Stimulated activated naive B cell treated with anti-CD40 and anti-IgM and Interleukin-4, amounts not matched to agents 10 μg/mL and 1 μg/mL and 100 μg/mL, for 72 hours (primary cell): ENCODE measurements around the gene PGAP1.

Experiments used
- ATAC-seq, 2 donors: fragments of 150-1000 bp; cut with Tn5 transposase; replicated peaks; 2 replicates each; pipeline ENCODE4 v1.10.0; 2021; ENCODE audit warnings: moderate library complexity in 1 of 2
- DNase-seq: peaks from one replicate; pipeline ENCODE4 v3.0.0; 2021
- H3K27ac Mint-ChIP-seq: one replicate; pipeline ENCODE4 v1.8.0; 2022; ENCODE audit warnings: mild to moderate bottlenecking, mixed read lengths
- H3K27me3 Mint-ChIP-seq, 2 donors: one replicate each; pipeline ENCODE4 v1.8.0; 2022; ENCODE audit warnings: mixed read lengths in 2 of 2
- H3K36me3 Mint-ChIP-seq, 2 donors: one replicate each; pipeline ENCODE4 v1.8.0; 2022; ENCODE audit warnings: mixed read lengths in 2 of 2, mild to moderate bottlenecking in 1 of 2
- H3K4me1 Mint-ChIP-seq, 2 donors: one replicate each; pipeline ENCODE4 v1.8.0; 2022; ENCODE audit warnings: mixed read lengths in 2 of 2, mild to moderate bottlenecking in 1 of 2
- H3K4me3 Mint-ChIP-seq, 2 donors: one replicate each; pipeline ENCODE4 v1.8.0; 2022; ENCODE audit warnings: mild to moderate bottlenecking in 2 of 2, mixed read lengths in 2 of 2, moderate library complexity in 1 of 2
- H3K9me3 Mint-ChIP-seq, 2 donors: one replicate each; pipeline ENCODE4 v1.8.0; 2022; ENCODE audit warnings: mixed read lengths in 2 of 2, mild to moderate bottlenecking in 1 of 2

The PGAP1 gene

GRCh38 chr2:196959281-196959680 lies 32.8 kb upstream of the PGAP1 start:
- no peaks in the 10 kb centered on the region for H3K27me3 Mint-ChIP-seq

DNA sequence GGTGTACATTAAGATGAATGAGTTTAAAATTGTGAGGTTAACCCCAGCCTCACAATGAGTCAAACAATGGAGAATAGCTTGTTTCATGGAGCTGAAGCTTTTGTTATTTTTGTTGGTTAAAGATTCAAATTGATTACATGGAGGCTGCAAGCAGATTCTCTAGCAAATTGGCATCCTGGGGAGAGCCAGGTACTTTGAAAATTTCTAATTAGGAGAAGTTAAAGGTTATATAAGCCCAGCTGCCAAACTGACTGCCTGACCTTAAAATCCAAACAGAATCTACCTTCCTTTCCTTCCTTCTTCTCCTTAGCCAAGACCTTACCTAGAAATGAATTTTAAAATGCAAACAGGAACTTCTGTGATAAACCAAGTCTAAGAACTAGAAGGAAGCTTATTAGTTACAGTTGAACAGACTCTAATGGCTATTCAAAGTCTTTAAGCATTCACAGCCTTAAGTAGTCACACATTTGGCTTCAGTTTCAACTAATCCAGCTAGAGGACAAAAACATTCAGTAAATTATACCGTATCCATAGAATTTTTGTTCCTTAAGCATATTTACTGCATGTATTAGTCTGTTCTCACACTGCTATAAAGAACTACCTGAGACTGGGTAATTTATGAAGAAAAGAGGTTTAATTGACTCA lies 31.5 kb upstream of the PGAP1 start:
- ATAC-seq (no peak), DNase-seq (no peak)
- H3K4me1 Mint-ChIP-seq = peaks cover 0 to 4% of the 10 kb centered on the region in 2 donors
- H3K27ac Mint-ChIP-seq = no peak overlapping the region
- H3K4me3 Mint-ChIP-seq = no peak overlapping the region
- peaks cover 1 to 4% of the 10 kb centered on the region in 2 donors for H3K9me3 Mint-ChIP-seq
- H3K36me3 Mint-ChIP-seq = peaks cover 0 to 8% of the 10 kb centered on the region in 2 donors
- H3K27me3 Mint-ChIP-seq = no peaks in the 10 kb centered on the region

More at GRCh38 chr2:196959281-196959680, 32.8 kb upstream of the PGAP1 start:
- no peak for DNase-seq
- H3K4me1 Mint-ChIP-seq = peaks cover 0 to 4% of the 10 kb centered on the region in 2 donors
- no peak overlapping the region for H3K27ac Mint-ChIP-seq
- ATAC-seq = no peak
- H3K36me3 Mint-ChIP-seq = peaks cover 0 to 8% of the 10 kb centered on the region in 2 donors
- no peak overlapping the region for H3K4me3 Mint-ChIP-seq
- peaks cover 1 to 4% of the 10 kb centered on the region in 2 donors for H3K9me3 Mint-ChIP-seq

- no peak overlapping the region for H3K27ac Mint-ChIP-seq
- peaks cover 0 to 6% of the 10 kb centered on the region in 2 donors for H3K36me3 Mint-ChIP-seq
- H3K4me3 Mint-ChIP-seq = no peak overlapping the region
- DNase-seq = no peak
- ATAC-seq = no peak
- H3K9me3 Mint-ChIP-seq = peaks cover 1 to 4% of the 10 kb centered on the region in 2 donors
- H3K4me1 Mint-ChIP-seq = peaks cover 0 to 4% of the 10 kb centered on the region in 2 donors
- H3K27me3 Mint-ChIP-seq = no peaks in the 10 kb centered on the region
Observed at GRCh38 chr2:196957442-196957841, 30.9 kb upstream of the PGAP1 start.

GRCh38 chr2:196956069-196956468 lies 29.6 kb upstream of the PGAP1 start:
- Mint-ChIP-seq H3K9me3 (peaks cover 1 to 4% of the 10 kb centered on the region in 2 donors), H3K27me3 (peaks cover 0 to 4% of the 10 kb centered on the region in 2 donors), H3K36me3 (peaks cover 0 to 5% of the 10 kb centered on the region in 2 donors), H3K4me1 (peaks cover 0 to 1% of the 10 kb centered on the region in 2 donors), H3K27ac (no peak overlapping the region), H3K4me3 (no peak overlapping the region)
- no peak for DNase-seq
- no peak for ATAC-seq

DNA sequence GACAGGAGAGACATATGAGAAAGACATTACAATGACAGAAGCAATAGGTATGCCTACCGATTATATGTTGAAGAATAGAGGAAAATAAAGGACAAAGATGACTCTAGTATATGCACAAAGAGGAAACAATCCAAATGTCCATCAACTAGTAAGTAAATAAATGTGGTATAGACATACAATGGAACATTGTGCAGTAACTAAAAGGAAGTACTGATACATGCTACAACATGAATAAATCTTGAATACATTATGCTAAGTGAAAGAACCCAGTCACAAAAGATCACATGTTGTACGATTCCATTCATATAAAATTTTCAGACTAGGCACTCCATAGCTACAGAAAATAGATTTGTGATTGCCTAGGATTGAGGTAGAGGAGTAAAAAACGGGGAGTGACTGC lies 28.5 kb upstream of the PGAP1 start:
- no peak overlapping the region for H3K27ac Mint-ChIP-seq
- H3K4me3 Mint-ChIP-seq = no peak overlapping the region
- no peak for DNase-seq
- H3K27me3 Mint-ChIP-seq = peaks cover 0 to 4% of the 10 kb centered on the region in 2 donors
- H3K36me3 Mint-ChIP-seq = peaks cover 0 to 3% of the 10 kb centered on the region in 2 donors
- ATAC-seq = no peak
- peaks cover 1 to 4% of the 10 kb centered on the region in 2 donors for H3K9me3 Mint-ChIP-seq
- peaks cover 0 to 1% of the 10 kb centered on the region in 2 donors for H3K4me1 Mint-ChIP-seq

- DNase-seq (no peak), ATAC-seq (no peak)
- Mint-ChIP-seq H3K27ac (no peak overlapping the region), H3K27me3 (peaks cover 0 to 4% of the 10 kb centered on the region in 2 donors), H3K4me1 (peaks cover 0 to 1% of the 10 kb centered on the region in 2 donors), H3K9me3 (peaks cover 1 to 4% of the 10 kb centered on the region in 2 donors), H3K4me3 (no peak overlapping the region), H3K36me3 (no peaks in the 10 kb centered on the region)
Observed at GRCh38 chr2:196954001-196954400, 27.5 kb upstream of the PGAP1 start.

DNA sequence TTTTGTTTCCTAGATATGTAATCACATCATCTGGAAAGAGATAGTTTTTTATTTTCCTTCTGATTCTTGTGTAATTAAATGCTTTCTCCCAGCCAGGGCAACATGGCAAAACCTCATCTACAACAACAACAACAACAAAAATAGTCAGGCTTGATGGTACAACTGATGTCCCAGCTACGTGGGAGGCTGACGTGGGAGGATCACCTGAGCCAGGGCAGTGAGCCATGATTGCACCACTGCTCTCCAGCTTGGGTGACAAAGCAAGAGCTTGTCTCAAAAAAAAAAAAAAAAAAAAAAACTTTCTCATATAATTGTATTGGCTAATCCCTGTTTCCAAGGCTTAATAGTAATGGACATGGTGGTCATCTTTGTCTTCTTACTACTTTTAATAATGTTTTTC lies 26.4 kb upstream of the PGAP1 start:
- H3K4me3 Mint-ChIP-seq = no peak overlapping the region
- ATAC-seq (no peak), DNase-seq (no peak)
- H3K27me3 Mint-ChIP-seq = peaks cover 0 to 4% of the 10 kb centered on the region in 2 donors
- no peaks in the 10 kb centered on the region for H3K9me3 Mint-ChIP-seq
- no peak overlapping the region for H3K27ac Mint-ChIP-seq
- H3K36me3 Mint-ChIP-seq = no peaks in the 10 kb centered on the region
- no peaks in the 10 kb centered on the region for H3K4me1 Mint-ChIP-seq

DNA sequence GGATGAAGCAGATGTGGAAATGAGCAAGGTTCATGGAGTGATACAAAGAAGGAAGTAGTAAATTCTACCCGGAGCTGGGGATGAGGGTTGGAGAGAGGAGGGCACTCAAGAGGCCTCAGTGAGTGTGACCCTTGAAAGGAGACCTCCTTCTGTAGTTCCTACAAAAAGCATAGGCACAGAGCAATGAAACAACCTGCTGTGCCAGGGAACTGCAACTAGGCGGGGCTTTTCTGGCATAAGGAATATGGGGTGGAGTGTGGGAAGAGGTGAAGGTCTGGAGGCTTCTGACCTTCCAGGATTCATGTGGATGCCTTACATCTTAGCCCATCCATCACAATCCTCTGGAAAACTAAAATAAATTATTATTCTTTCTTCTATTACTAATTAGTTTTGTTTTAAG lies 25.5 kb upstream of the PGAP1 start:
- Mint-ChIP-seq H3K4me3 (no peak overlapping the region), H3K4me1 (no peaks in the 10 kb centered on the region), H3K27ac (no peak overlapping the region), H3K9me3 (no peaks in the 10 kb centered on the region), H3K36me3 (no peaks in the 10 kb centered on the region), H3K27me3 (peaks cover 0 to 4% of the 10 kb centered on the region in 2 donors)
- no peak for DNase-seq
- ATAC-seq = no peak

DNA sequence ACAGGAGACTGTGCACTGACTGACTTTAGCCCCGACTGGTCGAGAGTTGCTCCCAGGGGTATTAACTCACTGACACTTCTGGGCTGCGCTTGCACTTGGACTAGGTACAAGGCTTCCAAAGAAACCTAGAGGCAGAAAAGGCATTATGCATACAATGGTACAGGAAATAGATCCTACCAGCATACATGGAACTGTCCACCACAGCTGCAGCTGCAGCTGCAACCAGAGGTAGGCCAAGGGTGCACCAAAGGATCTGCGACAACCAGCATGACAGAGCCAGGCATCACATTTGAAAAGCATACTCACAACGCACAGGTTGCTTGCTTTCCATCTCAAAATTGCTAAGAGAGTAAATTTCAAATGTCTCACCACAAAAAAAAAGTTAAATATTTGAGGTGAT lies 22.6 kb upstream of the PGAP1 start:
- Mint-ChIP-seq H3K9me3 (no peaks in the 10 kb centered on the region), H3K36me3 (no peaks in the 10 kb centered on the region), H3K27ac (no peak overlapping the region), H3K4me1 (no peaks in the 10 kb centered on the region), H3K27me3 (peaks cover 0 to 4% of the 10 kb centered on the region in 2 donors), H3K4me3 (no peak overlapping the region)
- DNase-seq (no peak), ATAC-seq (no peak)

GRCh38 chr2:196944570-196944969 lies 18.1 kb upstream of the PGAP1 start:
- Mint-ChIP-seq H3K9me3 (no peaks in the 10 kb centered on the region), H3K4me1 (no peaks in the 10 kb centered on the region), H3K4me3 (no peak overlapping the region), H3K27me3 (peaks cover 0 to 4% of the 10 kb centered on the region in 2 donors), H3K36me3 (no peaks in the 10 kb centered on the region), H3K27ac (no peak overlapping the region)
- DNase-seq (no peak), ATAC-seq (peak; percentile 77)

- DNase-seq = no peak
- H3K27me3 Mint-ChIP-seq = peaks cover 0 to 4% of the 10 kb centered on the region in 2 donors
- ATAC-seq = no peak
- no peak overlapping the region for H3K27ac Mint-ChIP-seq
- no peaks in the 10 kb centered on the region for H3K4me1 Mint-ChIP-seq
- H3K36me3 Mint-ChIP-seq = no peaks in the 10 kb centered on the region
- no peak overlapping the region for H3K4me3 Mint-ChIP-seq
- H3K9me3 Mint-ChIP-seq = no peaks in the 10 kb centered on the region
Observed at GRCh38 chr2:196941398-196942078, 15.0 kb upstream of the PGAP1 start.

- peaks cover 0 to 4% of the 10 kb centered on the region in 2 donors for H3K27me3 Mint-ChIP-seq
- no peaks in the 10 kb centered on the region for H3K4me1 Mint-ChIP-seq
- ATAC-seq (no peak), DNase-seq (no peak)
- H3K27ac Mint-ChIP-seq = no peak overlapping the region
- H3K36me3 Mint-ChIP-seq = no peaks in the 10 kb centered on the region
- H3K4me3 Mint-ChIP-seq = no peak overlapping the region
- no peaks in the 10 kb centered on the region for H3K9me3 Mint-ChIP-seq
Observed at GRCh38 chr2:196939371-196939770, 12.9 kb upstream of the PGAP1 start.

GRCh38 chr2:196935432-196935831 lies 8.9 kb upstream of the PGAP1 start:
- peaks cover 0 to 1% of the 10 kb centered on the region in 2 donors for H3K4me1 Mint-ChIP-seq
- H3K27me3 Mint-ChIP-seq = peaks cover 0 to 4% of the 10 kb centered on the region in 2 donors
- peak overlapping the region; percentile 20 for H3K27ac Mint-ChIP-seq
- ATAC-seq (no peak), DNase-seq (no peak)
- no peaks in the 10 kb centered on the region for H3K36me3 Mint-ChIP-seq
- no peak overlapping the region for H3K4me3 Mint-ChIP-seq
- H3K9me3 Mint-ChIP-seq = no peaks in the 10 kb centered on the region

GRCh38 chr2:196934672-196935071 lies 8.2 kb upstream of the PGAP1 start:
- DNase-seq = no peak
- H3K36me3 Mint-ChIP-seq = no peaks in the 10 kb centered on the region
- ATAC-seq = no peak
- H3K4me1 Mint-ChIP-seq = peaks cover 0 to 1% of the 10 kb centered on the region in 2 donors
- H3K4me3 Mint-ChIP-seq = no peak overlapping the region
- no peaks in the 10 kb centered on the region for H3K27me3 Mint-ChIP-seq
- no peak overlapping the region for H3K27ac Mint-ChIP-seq
- no peaks in the 10 kb centered on the region for H3K9me3 Mint-ChIP-seq

GRCh38 chr2:196931555-196931954 lies 5.0 kb upstream of the PGAP1 start:
- Mint-ChIP-seq H3K4me3 (no peak overlapping the region), H3K9me3 (no peaks in the 10 kb centered on the region), H3K4me1 (peaks cover 3 to 14% of the 10 kb centered on the region in 2 donors), H3K36me3 (no peaks in the 10 kb centered on the region), H3K27ac (no peak overlapping the region), H3K27me3 (no peaks in the 10 kb centered on the region)
- no peak for DNase-seq
- no peak for ATAC-seq
